ENCODE data around the gene ADAMTS17.
A peak's percentile ranks its signal among the peaks of the same experiment; 100 is the strongest.

ADAMTS17 gene

DNA sequence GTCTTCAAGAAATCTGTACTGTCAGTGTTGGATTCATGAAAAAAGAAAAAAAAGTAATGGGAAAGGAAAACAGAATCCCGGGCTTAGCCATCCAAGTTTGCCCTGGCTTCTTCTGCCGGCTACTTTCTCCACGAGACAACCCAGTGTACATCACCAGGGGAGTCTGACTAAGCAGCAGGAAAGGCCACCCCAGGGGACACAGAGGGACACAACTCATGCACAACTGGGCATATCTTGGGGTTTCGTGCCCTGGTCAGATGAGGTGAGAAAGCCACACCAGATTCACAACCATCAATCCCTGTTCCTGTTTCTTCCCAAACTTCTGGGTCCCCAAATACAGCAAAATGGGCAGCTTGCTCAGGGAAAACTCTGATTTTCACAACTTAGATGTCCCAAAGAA, 33.2 kb downstream of the ADAMTS17 start:
- DNase-seq = no peak

GRCh38 chr15:100308213-100308600, 33.6 kb downstream of the ADAMTS17 start:
- DNase-seq = peak; percentile 8 to 46 (median 40)

- no peak for DNase-seq
These were observed 34.2 kb downstream of the ADAMTS17 start for GRCh38 chr15:100307241-100308212.

DNA sequence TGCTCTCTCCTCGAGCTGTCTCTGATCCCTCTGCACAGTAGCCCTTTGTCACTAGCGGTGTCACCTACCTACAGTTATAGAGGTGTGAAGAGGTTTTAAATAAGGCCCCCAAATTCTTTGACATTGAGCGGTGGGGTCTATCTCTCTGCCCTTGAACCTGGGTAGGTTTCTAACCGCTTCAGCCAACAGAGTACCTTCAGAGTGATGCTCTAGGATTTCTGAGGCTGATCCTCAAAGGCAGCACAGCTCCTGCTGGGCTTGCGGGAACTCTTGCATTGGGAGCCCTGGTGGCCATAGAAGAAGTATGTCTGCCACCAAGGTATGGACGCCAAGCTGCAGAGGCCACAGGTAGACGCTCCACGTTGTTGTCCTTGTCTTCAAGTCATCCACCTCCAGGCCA, 35.7 kb downstream of the ADAMTS17 start:
- no peak for DNase-seq

DNA sequence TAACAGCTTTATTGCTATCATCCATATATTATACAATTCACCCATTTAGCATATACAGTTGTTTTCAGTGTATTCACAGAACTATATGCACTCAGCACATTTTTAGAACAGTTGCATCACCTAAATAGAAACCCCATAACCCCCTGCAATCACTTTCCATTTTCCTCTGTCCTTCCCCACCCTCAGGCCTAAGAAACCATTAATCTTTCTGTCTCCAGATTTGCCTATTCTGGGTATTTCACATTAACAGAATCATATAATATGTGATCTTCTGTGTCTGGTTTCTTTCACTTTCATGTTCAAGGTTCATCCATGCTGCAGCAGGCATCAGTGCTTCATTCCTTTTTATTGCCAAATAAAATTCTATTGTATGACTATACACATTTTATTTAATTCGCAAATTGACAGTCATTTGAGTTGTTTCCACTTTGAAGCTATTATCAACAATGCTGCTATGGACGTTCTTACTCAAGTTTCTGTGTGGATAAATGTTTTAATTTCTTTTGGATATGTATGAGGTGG, 39.8 kb downstream of the ADAMTS17 start:
- DNase-seq = no peak

DNA sequence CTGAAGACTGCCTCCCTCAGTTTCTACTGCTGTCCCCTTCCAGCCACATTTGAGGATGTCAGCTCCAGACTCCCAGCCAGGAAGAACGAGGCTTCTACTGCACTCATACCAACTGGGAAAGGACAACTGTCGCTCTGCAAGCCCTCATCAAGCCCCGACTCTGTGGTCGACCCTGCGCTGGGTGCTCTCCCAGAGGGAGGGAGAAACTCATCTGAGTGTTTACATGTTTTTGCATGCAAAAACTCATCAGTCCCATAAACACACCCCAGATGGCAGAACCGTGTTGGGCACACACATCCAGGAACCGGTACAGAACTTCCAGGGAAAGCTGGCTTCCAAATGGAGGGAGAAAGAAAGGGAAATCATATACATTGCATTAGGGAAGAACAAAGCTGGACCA, 43.5 kb downstream of the ADAMTS17 start:
- no peak for DNase-seq

DNA sequence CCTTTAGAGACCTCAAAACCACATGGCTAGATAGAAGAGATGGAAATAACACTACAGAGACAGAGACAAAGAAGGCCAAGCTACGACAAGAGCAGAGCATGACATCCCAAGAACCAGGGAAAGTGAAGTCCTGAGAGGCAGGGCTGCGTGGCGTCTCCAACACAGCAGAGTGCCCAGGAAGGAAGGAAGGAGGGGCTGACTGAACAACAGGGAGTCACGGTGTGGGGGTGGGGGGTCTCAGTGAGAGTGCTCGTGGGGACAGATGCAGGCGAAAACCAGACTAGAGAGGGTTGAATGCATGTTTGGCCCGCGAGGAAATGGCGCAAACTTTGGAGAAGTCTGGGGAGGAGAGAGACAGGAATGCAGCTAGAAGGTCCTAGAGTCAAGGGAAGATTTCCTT, 44.0 kb downstream of the ADAMTS17 start:
- no peak for DNase-seq

DNA sequence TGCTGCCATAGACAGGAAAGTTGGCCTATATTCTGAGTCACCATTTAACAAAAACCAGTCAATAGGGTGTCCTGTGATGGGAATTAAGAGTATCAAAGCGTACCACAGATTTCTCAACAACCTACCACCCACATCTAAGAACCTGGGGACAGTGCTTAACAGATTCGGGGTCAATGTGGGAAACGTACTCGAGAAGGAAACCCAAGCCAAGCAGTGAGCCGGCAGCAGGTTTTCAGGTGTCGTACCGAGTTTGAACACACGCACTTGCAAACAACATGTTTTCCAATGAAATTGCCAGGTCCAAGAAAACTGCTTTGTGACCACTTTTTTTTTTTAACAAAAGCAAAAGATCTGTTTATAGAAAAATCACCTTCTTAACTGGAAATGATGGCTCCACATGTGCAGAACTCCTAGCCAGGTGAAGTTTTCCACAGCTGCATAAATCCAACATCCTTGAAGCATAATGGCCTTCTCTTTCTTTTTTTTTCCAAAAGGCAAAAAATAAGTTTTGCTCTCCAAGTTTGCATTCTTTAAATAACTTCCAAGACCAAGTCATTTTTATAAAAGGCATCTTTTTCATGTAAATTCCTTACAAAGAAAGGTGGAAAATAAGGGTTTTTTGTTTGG, 45.7 kb downstream of the ADAMTS17 start:
- no peak for DNase-seq

DNA sequence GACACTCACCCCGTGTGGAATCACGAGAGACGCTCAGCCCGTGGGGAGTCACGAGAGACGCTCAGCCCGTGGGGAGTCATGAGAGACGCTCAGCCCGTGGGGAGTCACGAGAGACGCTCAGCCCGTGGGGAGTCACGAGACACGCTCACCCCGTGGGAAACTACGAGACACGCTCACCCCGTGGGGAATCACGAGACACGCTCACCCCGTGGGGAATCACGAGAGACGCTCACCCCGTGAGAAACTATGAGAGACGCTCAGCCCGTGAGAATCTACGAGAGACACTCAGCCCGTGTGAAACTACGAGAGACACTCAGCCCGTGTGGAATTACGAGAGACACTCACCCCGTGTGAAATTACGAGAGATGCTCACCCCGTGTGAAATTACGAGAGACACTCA, 49.8 kb downstream of the ADAMTS17 start:
- DNase-seq = no peak

DNA sequence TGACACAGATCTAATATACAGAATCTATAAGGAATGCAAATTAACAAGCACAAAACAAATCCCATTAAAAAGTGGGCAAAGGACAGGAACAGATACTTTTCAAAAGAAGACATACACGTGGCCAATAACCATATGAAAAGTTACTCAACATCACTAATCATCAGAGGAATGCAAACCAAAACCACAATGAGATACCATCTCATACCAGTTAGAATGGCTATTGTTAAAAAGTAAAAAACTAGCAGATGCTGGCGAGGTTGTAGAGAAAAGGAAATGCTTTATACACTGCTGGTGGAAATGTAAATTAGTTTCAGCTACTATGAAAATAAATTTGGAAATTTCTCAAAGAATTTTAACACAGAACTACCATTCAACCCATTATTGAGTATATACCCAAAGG, 50.7 kb downstream of the ADAMTS17 start:
- no peak for DNase-seq

GRCh38 chr15:100285641-100286295, 56.0 kb downstream of the ADAMTS17 start:
- no peak for DNase-seq

DNA sequence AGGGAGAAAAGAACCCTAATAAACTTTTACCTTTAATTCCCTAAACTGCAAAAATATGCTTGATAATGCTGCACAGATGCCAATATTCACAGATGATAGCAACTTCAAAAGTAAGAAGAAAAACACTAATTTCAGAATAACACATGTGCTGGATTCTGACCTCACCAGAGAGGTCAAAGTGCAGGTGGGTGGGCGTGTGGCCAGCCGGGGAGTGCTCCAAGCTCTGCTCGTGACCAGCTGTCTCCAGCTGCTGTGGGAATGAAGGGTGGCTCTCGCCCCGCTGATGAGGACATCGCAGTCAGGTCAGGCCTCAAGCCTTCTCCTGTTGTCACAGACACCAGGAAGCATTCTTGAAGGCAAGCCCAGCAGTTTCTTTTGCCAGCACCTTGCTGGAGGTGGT, 57.1 kb downstream of the ADAMTS17 start:
- DNase-seq = no peak

GRCh38 chr15:100284191-100284590, 57.6 kb downstream of the ADAMTS17 start:
- DNase-seq = no peak

DNA sequence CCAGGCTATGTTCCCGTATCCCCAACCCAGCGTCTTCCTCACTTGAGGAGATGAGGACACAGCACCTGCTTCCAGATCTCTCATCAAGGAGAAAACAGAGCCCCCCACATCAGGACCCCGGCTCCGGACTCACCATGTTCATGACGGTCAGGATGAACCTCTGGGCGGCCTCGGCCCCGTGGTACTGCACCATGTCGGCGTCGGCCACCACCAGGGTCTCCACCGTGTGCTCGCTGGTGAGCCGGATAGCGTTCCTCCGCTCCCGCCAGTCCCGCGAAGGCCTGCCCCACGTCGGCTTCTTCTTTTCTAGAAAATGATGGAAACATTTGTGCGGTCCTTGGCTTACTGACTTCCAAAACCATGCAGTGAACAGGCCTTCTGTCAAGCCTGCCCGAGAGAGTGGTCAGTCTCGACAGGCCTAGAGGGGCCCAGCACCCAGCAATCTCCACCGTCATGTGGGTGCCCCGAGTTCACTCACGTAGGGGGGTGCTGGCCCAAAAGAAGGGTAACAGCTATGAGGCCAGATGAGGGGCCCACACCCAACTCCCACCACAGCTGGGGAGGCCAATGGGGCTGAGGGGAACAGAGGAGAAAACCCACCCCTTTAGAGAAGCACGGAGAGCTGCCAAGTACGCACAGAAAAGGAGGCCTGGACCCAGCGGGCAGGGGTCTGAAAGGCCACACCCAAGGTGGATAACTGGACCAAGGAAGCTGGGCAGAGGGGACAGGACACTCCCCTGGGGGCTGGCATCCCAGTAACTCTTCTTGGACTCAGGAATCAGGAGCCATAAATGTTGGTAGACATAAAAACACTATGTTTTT, 60.5 kb downstream of the ADAMTS17 start:
- DNase-seq = no peak

DNA sequence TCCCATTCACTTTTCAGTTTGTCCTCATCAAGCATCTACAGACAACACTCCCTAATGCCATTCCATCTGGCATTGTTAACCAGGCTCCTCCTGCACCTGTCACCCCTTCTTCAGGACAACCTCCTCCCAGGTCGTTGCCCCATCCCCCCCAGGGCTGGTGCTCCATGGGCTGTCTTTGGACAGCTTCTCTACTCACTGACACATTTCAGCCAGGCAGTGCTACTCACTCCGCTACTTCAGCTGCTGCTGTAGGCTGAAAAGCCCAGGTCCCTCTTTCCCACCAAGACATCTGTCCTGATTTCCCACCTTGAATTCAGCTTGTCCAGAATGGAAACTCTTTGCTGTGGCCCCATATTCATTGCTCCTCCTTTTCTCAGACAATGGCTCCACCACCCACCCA, 61.9 kb downstream of the ADAMTS17 start:
- DNase-seq = no peak

GRCh38 chr15:100279446-100279845, 62.3 kb downstream of the ADAMTS17 start:
- DNase-seq = no peak

- DNase-seq = no peak
These were observed 63.0 kb downstream of the ADAMTS17 start for GRCh38 chr15:100278596-100279380.

- DNase-seq = no peak
These were observed 64.5 kb downstream of the ADAMTS17 start for GRCh38 chr15:100277087-100277855.

DNA sequence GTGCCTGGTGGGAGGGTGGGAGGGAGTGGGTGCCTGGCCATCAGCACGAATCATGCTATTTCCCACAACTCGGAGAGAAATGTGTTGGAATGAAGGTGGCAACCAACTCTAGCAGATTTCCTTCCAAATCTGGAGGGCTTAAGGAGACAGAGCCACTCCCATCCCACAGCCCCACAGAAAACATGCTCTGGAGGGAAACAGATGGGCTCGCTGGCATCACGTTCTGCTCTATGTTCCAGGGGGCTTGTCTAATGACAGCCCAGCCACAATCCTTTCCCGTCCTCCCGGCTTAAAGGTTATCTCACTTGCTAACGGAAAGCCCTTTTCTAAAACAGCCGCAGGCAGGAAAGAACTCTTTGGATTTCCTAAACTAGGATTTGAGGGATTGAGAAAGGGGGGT, 65.3 kb downstream of the ADAMTS17 start:
- DNase-seq = no peak

GRCh38 chr15:100275641-100276040, 66.1 kb downstream of the ADAMTS17 start:
- DNase-seq = no peak

GRCh38 chr15:100269831-100270230, 71.9 kb downstream of the ADAMTS17 start:
- DNase-seq = no peak

Data from suppressor macrophage treated with lipopolysaccharide for 1 hour (primary cell).